ENCODE measurements around the gene ATXN1.

Gene ATXN1

DNA sequence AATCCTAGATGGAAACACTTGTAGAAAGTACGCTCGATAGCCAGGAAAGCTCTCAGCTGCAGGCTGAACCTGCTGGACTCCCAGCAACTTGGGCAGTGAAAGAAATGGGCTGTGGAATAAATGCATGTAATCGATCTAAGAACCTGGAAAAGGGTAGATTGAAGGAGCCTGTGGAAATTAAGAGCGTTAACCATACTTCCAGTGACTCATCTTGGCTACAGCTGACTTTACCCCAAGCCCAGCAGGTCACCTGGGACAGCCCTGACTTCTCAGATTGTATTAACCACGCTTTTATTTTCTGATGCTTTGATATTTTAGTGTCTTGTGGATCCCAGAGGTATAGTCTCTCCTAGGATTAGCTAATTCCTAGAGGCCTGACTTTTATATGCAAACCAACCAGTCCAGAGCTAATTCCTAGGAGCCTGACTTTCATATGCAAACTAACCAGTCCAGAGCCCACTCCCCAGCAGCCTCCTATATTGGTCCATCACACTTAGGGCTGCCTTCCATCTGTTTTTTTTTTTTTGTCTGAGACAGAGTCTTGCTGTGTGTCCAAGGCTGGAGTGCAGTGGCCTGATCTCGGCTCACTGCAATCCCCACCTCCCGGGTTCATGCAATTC, 436.5 kb downstream of the ATXN1 start:
- H3K9ac ChIP-seq = no peak overlapping the region
- H3K9me3 ChIP-seq (ENCODE audit: control insufficient read depth, low read length) = no peaks in the 10 kb centered on the region
- H3K4me1 ChIP-seq = peaks cover 20% of the 10 kb centered on the region
- H3K36me3 ChIP-seq (ENCODE audit: control insufficient read depth, insufficient read depth, low read length) = no peaks in the 10 kb centered on the region
- H3K27ac ChIP-seq = no peak overlapping the region
- H3K4me3 ChIP-seq (ENCODE audit: low read depth, low read length) = no peak overlapping the region
- no peak overlapping the region for H3K4me2 ChIP-seq (ENCODE audit: low read length)
- no peak overlapping the region for H2AFZ ChIP-seq
- H3K79me2 ChIP-seq = no peaks in the 10 kb centered on the region
- TF ChIP-seq, protein P1, sequence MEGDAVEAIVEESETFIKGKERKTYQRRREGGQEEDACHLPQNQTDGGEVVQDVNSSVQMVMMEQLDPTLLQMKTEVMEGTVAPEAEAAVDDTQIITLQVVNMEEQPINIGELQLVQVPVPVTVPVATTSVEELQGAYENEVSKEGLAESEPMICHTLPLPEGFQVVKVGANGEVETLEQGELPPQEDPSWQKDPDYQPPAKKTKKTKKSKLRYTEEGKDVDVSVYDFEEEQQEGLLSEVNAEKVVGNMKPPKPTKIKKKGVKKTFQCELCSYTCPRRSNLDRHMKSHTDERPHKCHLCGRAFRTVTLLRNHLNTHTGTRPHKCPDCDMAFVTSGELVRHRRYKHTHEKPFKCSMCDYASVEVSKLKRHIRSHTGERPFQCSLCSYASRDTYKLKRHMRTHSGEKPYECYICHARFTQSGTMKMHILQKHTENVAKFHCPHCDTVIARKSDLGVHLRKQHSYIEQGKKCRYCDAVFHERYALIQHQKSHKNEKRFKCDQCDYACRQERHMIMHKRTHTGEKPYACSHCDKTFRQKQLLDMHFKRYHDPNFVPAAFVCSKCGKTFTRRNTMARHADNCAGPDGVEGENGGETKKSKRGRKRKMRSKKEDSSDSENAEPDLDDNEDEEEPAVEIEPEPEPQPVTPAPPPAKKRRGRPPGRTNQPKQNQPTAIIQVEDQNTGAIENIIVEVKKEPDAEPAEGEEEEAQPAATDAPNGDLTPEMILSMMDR (IDR thresholded peaks at IDR 0.05) = no peak
- H3K27me3 ChIP-seq (ENCODE audit: control insufficient read depth, insufficient read depth, low read length) = no peaks in the 10 kb centered on the region

DNA sequence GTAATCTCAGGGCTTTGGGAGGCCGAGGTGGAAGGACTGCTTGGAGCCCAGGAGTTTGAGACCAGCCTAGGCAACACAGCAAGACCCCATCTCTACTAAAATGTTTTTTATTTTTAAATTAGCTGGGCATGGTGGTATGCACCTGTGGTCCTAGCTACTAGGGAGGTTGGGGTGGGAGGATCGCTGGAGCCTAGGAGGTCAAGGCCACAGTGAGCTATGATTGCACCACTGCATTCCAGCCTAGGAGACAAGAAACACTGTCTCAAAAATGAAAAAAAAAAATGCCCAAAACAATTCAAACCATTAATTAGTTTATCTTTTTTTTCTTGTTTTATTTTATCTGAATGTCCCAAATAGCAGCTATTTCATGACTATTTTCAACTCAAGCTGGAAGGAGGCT, 437.1 kb downstream of the ATXN1 start:
- Histone ChIP-seq H3K79me2 (no peaks in the 10 kb centered on the region), H3K4me1 (peaks cover 25% of the 10 kb centered on the region), H3K27me3 (ENCODE audit: control insufficient read depth, insufficient read depth, low read length) (no peaks in the 10 kb centered on the region), H2AFZ (no peak overlapping the region), H3K27ac (no peak overlapping the region), H3K36me3 (ENCODE audit: control insufficient read depth, insufficient read depth, low read length) (no peaks in the 10 kb centered on the region), H3K4me2 (ENCODE audit: low read length) (no peak overlapping the region), H3K4me3 (ENCODE audit: low read depth, low read length) (no peak overlapping the region), H3K9me3 (ENCODE audit: control insufficient read depth, low read length) (no peaks in the 10 kb centered on the region), H3K9ac (no peak overlapping the region)
- TF ChIP-seq, protein P1 (IDR thresholded peaks at IDR 0.05) = no peak

DNA sequence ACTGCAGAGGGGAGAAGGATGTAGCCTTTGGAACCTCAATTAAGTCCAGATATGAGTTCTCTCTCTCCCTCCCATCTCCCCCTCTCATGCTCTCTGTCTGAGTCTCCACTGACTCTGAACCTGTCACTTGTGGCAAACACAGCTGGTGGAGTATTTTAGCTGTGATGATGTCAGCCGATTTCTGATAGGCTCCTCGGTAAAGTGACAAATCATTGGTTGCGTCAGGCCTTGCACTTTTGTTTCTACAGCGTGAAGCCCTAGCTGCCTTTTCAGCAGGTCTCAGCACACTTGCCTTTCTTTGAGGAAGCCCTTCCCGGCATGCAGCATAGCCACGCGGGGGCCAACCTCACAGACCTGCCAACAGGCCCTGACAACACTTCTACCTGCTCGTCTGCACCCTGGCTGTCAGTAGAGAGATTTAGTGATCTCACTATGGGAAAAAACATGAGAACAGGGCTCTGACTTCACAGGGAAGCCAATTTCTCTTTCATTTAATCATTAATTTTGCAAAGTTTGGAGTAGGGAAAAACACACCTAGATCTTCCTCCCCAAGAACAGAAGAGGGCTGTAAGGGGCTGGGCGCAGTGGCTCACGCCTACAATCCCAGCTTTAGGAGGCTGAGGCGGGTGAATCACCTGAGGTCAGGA, 438.5 kb downstream of the ATXN1 start:
- Histone ChIP-seq H2AFZ (peak overlapping the region; percentile 43), H3K27me3 (ENCODE audit: control insufficient read depth, insufficient read depth, low read length) (no peaks in the 10 kb centered on the region), H3K4me2 (ENCODE audit: low read length) (no peak overlapping the region), H3K9ac (no peak overlapping the region), H3K4me3 (ENCODE audit: low read depth, low read length) (no peak overlapping the region), H3K36me3 (ENCODE audit: control insufficient read depth, insufficient read depth, low read length) (no peaks in the 10 kb centered on the region), H3K4me1 (peaks cover 26% of the 10 kb centered on the region), H3K9me3 (ENCODE audit: control insufficient read depth, low read length) (no peaks in the 10 kb centered on the region), H3K27ac (peak overlapping the region; percentile 45), H3K79me2 (no peaks in the 10 kb centered on the region)
- TF ChIP-seq, protein P1 (IDR thresholded peaks at IDR 0.05) = no peak

DNA sequence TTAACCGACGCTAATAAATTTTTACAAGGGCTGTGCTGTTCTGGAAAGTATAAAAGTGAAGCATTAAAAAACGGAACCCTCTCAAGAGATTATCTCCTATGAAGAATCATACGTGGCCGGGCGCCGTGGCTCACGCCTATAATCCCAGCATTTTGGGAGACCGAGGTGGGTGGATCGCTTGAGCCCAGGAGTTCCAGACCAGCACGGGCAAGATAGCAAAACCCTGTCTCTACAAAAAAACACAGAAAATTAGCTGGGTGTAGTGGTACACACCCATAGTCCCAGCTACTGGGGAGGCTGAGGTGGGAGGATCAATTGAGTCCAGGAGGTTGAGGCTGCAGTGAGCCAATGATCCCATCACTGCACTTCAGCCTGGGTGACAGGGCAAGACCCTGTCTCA, 439.4 kb downstream of the ATXN1 start:
- peaks cover 26% of the 10 kb centered on the region for H3K4me1 ChIP-seq
- H3K4me3 ChIP-seq (ENCODE audit: low read depth, low read length) = no peak overlapping the region
- TF ChIP-seq, protein P1 (IDR thresholded peaks at IDR 0.05) = no peak
- H3K4me2 ChIP-seq (ENCODE audit: low read length) = no peak overlapping the region
- no peaks in the 10 kb centered on the region for H3K9me3 ChIP-seq (ENCODE audit: control insufficient read depth, low read length)
- H2AFZ ChIP-seq = no peak overlapping the region
- no peaks in the 10 kb centered on the region for H3K27me3 ChIP-seq (ENCODE audit: control insufficient read depth, insufficient read depth, low read length)
- H3K36me3 ChIP-seq (ENCODE audit: control insufficient read depth, insufficient read depth, low read length) = no peaks in the 10 kb centered on the region
- no peak overlapping the region for H3K27ac ChIP-seq
- H3K79me2 ChIP-seq = no peaks in the 10 kb centered on the region
- H3K9ac ChIP-seq = no peak overlapping the region

DNA sequence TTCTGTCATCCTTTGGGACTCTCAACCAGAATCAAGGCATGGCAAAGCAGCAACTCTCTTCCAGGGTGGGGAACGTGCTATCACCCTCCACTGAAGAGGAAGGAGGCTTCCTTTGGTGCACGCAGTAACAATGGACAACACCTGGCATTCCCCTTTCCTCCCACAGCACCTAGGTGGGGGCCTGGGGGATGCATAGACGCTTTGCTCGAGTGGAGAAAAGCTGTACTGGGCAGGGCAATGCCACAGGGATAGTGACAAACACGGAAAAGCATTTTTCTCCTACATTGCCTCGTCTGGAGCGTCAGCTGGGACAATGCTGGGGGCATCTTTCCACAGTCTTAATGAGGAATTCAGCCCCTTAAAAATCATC, 439.9 kb downstream of the ATXN1 start:
- H3K36me3 ChIP-seq (ENCODE audit: control insufficient read depth, insufficient read depth, low read length) = no peaks in the 10 kb centered on the region
- H3K79me2 ChIP-seq = no peaks in the 10 kb centered on the region
- peaks cover 26% of the 10 kb centered on the region for H3K4me1 ChIP-seq
- H2AFZ ChIP-seq = no peak overlapping the region
- H3K4me3 ChIP-seq (ENCODE audit: low read depth, low read length) = no peak overlapping the region
- no peak overlapping the region for H3K9ac ChIP-seq
- TF ChIP-seq, protein P1 (IDR thresholded peaks at IDR 0.05) = no peak
- H3K4me2 ChIP-seq (ENCODE audit: low read length) = no peak overlapping the region
- H3K27me3 ChIP-seq (ENCODE audit: control insufficient read depth, insufficient read depth, low read length) = no peaks in the 10 kb centered on the region
- H3K9me3 ChIP-seq (ENCODE audit: control insufficient read depth, low read length) = no peaks in the 10 kb centered on the region
- no peak overlapping the region for H3K27ac ChIP-seq
